CD14-positive monocyte (primary cell): ENCODE data around the gene FDCSP. TPM values are rescaled to one million over a fixed set of nuclear protein-coding genes. Genes with fewer than 3 reads are reported as not detected.

Source experiments
- DNase-seq, 3 donors: peaks; one replicate each; pipeline ENCODE4 v3.0.0-alpha.2; 2011 to 2022
- H2AFZ ChIP-seq: 2 replicates; pipeline ENCODE4 v1.6.0; 2012; ENCODE audit warnings: mild to moderate bottlenecking, low read depth, low read length, inconsistent platforms; ENCODE audit not compliant: insufficient read depth, poor library complexity, severe bottlenecking
- H3K27ac ChIP-seq, 2 donors: 1 replicate in 1 of 2; 2 replicates in 1 of 2; pipeline ENCODE4 v1.5.1; 2012 to 2013; ENCODE audit warnings: low read length in 2 of 2, control low read depth in 1 of 2, inconsistent platforms in 1 of 2, low read depth in 1 of 2, mild to moderate bottlenecking in 1 of 2
- H3K27me3 ChIP-seq, 2 donors: one replicate each; pipeline versions ENCODE4 v1.6.0 to v1.6.1; 2011 to 2013; ENCODE audit warnings: low read length in 2 of 2; ENCODE audit not compliant: control insufficient read depth in 2 of 2, insufficient read depth in 2 of 2
- H3K36me3 ChIP-seq, 2 donors: replicated peaks in 1 of 2; 1 replicate in 1 of 2; 2 replicates in 1 of 2; pipeline versions ENCODE4 v1.5.1 to v1.6.1; 2012 to 2013; ENCODE audit warnings: low read length in 2 of 2, control low read depth in 1 of 2, inconsistent platforms in 1 of 2, mild to moderate bottlenecking in 1 of 2; ENCODE audit not compliant: insufficient read depth in 2 of 2, control insufficient read depth in 1 of 2
- H3K4me1 ChIP-seq, 2 donors: 1 replicate in 1 of 2; 2 replicates in 1 of 2; pipeline versions ENCODE4 v1.5.1 to v1.6.1; 2012 to 2013; ENCODE audit warnings: low read length in 2 of 2, control low read depth in 1 of 2, inconsistent platforms in 1 of 2, mild to moderate bottlenecking in 1 of 2, moderate library complexity in 1 of 2; ENCODE audit not compliant: insufficient read depth in 2 of 2, control insufficient read depth in 1 of 2
- H3K4me2 ChIP-seq: replicated peaks from 2 replicates; pipeline ENCODE3; 2012; ENCODE audit warnings: low read length, moderate library complexity, mild to moderate bottlenecking; ENCODE audit not compliant: poor library complexity, severe bottlenecking; ENCODE audit errors: extremely low read depth
- H3K4me3 ChIP-seq, 3 experiments: fragments of 200-600 bp in 1 of 3; sonication (generic) in 1 of 3; replicated peaks in 1 of 3; 1 replicate in 2 of 3; 2 replicates in 1 of 3; pipeline ENCODE4 v1.5.1; 2011 to 2013; ENCODE audit warnings: low read length in 3 of 3, mild to moderate bottlenecking in 3 of 3, control low read depth in 2 of 3, low read depth in 2 of 3, inconsistent platforms in 1 of 3, moderate library complexity in 1 of 3
- H3K79me2 ChIP-seq: 2 replicates; pipeline ENCODE4 v1.6.0; 2012; ENCODE audit warnings: mild to moderate bottlenecking, control low read depth, inconsistent platforms, low read length, moderate library complexity; ENCODE audit not compliant: insufficient read depth
- H3K9ac ChIP-seq: 2 replicates; pipeline ENCODE4 v1.6.0; 2017; ENCODE audit warnings: low read length, mild to moderate bottlenecking; ENCODE audit not compliant: insufficient read depth, poor library complexity, severe bottlenecking
- H3K9me3 ChIP-seq, 2 donors: replicated peaks in 1 of 2; 1 replicate in 1 of 2; 2 replicates in 1 of 2; pipeline versions ENCODE4 v1.5.1 to v1.6.1; 2012 to 2013; ENCODE audit warnings: low read length in 2 of 2, control low read depth in 1 of 2; ENCODE audit not compliant: control insufficient read depth in 1 of 2, insufficient read depth in 1 of 2
- H4K20me1 ChIP-seq: 2 replicates; pipeline ENCODE4 v1.6.0; 2012; ENCODE audit warnings: mild to moderate bottlenecking, low read length, control low read depth, moderate library complexity; ENCODE audit not compliant: insufficient read depth
- H3K27ac Mint-ChIP-seq, 7 donors: one replicate each; pipeline ENCODE4 v1.8.0; 2020; ENCODE audit warnings: mild to moderate bottlenecking in 7 of 7, mixed read lengths in 7 of 7, moderate library complexity in 6 of 7, inconsistent platforms in 2 of 7
- H3K27me3 Mint-ChIP-seq, 3 donors: one replicate each; pipeline ENCODE4 v1.8.0; 2021 to 2022; ENCODE audit warnings: low read depth in 3 of 3, mild to moderate bottlenecking in 3 of 3, mixed read lengths in 3 of 3, moderate library complexity in 3 of 3, inconsistent platforms in 1 of 3
- H3K36me3 Mint-ChIP-seq, 2 donors: one replicate each; pipeline ENCODE4 v1.8.0; 2020; ENCODE audit warnings: mixed read lengths in 2 of 2, inconsistent platforms in 1 of 2, mild to moderate bottlenecking in 1 of 2
- H3K4me1 Mint-ChIP-seq: one replicate; pipeline ENCODE4 v1.8.0; 2020; ENCODE audit warnings: mild to moderate bottlenecking, mixed read lengths
- H3K4me3 Mint-ChIP-seq, 2 donors: one replicate each; pipeline ENCODE4 v1.8.0; 2020; ENCODE audit warnings: mild to moderate bottlenecking in 2 of 2, mixed read lengths in 2 of 2, moderate library complexity in 1 of 2
- H3K9me3 Mint-ChIP-seq, 7 donors: one replicate each; pipeline ENCODE4 v1.8.0; 2020 to 2022; ENCODE audit warnings: mixed read lengths in 7 of 7, mild to moderate bottlenecking in 6 of 7, moderate library complexity in 6 of 7, inconsistent platforms in 2 of 7
- WGBS: methylation state at CpG from one replicate; pipeline ENCODE4 v1.1.5; 2013; ENCODE audit warnings: missing lambda C conversion rate; ENCODE audit not compliant: insufficient coverage; 5-methylcytosine and 5-hydroxymethylcytosine counted together
- intact Hi-C, 2 donors: fragments of 100-400 bp; cut with micrococcal nuclease; formaldehyde crosslinking; loops; one replicate each; pipeline versions ENCODE4 v1.15.0 to v1.15.1; 2023
- polyA plus RNA-seq, 3 donors: library from polyadenylated mRNA; depleted of rRNA in 1 of 3; unstranded in 2 of 3; stranded (reverse) in 1 of 3; fragments of 300-500 nt in 2 of 3; fragments of >200 nt in 1 of 3; fragmentation: Illumina TruSeq in 2 of 3; gene quantifications; 1 replicate in 2 of 3; 2 replicates in 1 of 3; pipeline ENCODE4 v1.2.3, GENCODE V29; 2012 to 2021
- TF ChIP-seq, protein P1 (sequence below): fragments of 200-600 bp; IDR thresholded peaks from one replicate; pipeline ENCODE4 v1.8.0; 2022; ENCODE audit warnings: antibody characterized with exemption, mild to moderate bottlenecking

The FDCSP gene
- polyA plus RNA-seq, 3 donors = not detected

DNA sequence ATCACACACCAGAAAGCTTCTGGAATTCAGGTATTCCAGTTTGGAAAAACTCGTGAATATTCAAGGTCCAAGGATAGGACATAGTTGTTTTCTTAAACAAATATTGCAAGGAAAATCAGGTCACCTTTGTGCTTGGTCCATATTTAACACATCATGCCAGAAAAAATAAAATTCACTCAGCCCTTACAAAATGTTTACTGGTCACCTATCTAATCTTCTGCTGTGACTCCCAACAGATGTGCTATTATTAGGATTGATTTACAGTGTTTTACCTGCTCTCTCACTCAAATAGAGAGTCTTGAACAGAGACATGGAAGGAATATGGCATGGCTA lies 26.0 kb downstream of the FDCSP start:
- Histone ChIP-seq H3K4me3 (no peak overlapping the region), H3K9ac (no peak overlapping the region), H3K4me1 (no peaks in the 10 kb centered on the region), H4K20me1 (no peaks in the 10 kb centered on the region), H3K36me3 (no peaks in the 10 kb centered on the region), H3K79me2 (no peaks in the 10 kb centered on the region), H2AFZ (no peak overlapping the region), H3K9me3 (peaks cover 0 to 3% of the 10 kb centered on the region in 2 donors), H3K27me3 (no peaks in the 10 kb centered on the region), H3K27ac (no peak overlapping the region), H3K4me2 (no peak overlapping the region)
- Mint-ChIP-seq H3K27ac (no peak overlapping the region), H3K27me3 (no peaks in the 10 kb centered on the region), H3K4me1 (no peaks in the 10 kb centered on the region), H3K9me3 (peaks cover 0 to 3% (median 0%) of the 10 kb centered on the region in 7 donors), H3K4me3 (no peak overlapping the region), H3K36me3 (no peaks in the 10 kb centered on the region)
- TF ChIP-seq, protein P1, sequence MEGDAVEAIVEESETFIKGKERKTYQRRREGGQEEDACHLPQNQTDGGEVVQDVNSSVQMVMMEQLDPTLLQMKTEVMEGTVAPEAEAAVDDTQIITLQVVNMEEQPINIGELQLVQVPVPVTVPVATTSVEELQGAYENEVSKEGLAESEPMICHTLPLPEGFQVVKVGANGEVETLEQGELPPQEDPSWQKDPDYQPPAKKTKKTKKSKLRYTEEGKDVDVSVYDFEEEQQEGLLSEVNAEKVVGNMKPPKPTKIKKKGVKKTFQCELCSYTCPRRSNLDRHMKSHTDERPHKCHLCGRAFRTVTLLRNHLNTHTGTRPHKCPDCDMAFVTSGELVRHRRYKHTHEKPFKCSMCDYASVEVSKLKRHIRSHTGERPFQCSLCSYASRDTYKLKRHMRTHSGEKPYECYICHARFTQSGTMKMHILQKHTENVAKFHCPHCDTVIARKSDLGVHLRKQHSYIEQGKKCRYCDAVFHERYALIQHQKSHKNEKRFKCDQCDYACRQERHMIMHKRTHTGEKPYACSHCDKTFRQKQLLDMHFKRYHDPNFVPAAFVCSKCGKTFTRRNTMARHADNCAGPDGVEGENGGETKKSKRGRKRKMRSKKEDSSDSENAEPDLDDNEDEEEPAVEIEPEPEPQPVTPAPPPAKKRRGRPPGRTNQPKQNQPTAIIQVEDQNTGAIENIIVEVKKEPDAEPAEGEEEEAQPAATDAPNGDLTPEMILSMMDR = no peak
- no CpG with 5 or more reads among the region's 1 CpG for WGBS
- no peak for DNase-seq
- intact Hi-C loops = no loop called here

DNA sequence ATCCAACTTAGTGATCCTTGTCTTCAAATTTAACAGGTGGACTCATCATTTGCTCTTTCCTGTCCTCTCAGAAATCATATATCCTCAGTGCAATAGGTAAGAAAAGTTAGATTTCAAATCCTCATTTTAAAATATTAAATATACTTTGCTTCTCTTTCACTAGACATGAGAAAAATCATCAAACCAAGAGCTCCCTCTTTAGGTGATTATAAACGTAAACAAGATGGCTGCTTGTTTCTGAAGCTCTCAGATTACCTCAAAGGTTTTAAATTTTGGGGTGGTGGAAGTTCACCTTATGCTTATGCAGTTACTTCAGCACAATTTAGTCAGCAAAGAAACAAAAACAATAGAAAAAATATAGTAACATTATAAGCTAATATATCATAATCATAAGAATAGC lies 43.8 kb downstream of the FDCSP start:
- TF ChIP-seq, protein P1 = no peak
- Histone ChIP-seq H3K36me3 (no peaks in the 10 kb centered on the region), H3K9ac (no peak overlapping the region), H3K4me2 (no peak overlapping the region), H3K4me1 (no peaks in the 10 kb centered on the region), H2AFZ (no peak overlapping the region), H3K27ac (no peak overlapping the region), H3K79me2 (no peaks in the 10 kb centered on the region), H3K9me3 (no peaks in the 10 kb centered on the region), H4K20me1 (no peaks in the 10 kb centered on the region), H3K27me3 (no peaks in the 10 kb centered on the region), H3K4me3 (no peak overlapping the region)
- H3K4me1 Mint-ChIP-seq = no peaks in the 10 kb centered on the region
- no peak for DNase-seq
- H3K36me3 Mint-ChIP-seq = no peaks in the 10 kb centered on the region
- peaks cover 0 to 3% (median 0%) of the 10 kb centered on the region in 7 donors for H3K9me3 Mint-ChIP-seq
- H3K4me3 Mint-ChIP-seq = no peak overlapping the region
- no peaks in the 10 kb centered on the region for H3K27me3 Mint-ChIP-seq
- intact Hi-C loops = no loop called here
- no CpG with 5 or more reads among the region's 1 CpG for WGBS
- no peak overlapping the region for H3K27ac Mint-ChIP-seq
